GM12892 (cell line): ENCODE measurements around the gene CDH4.

Source experiments
- POLR2A ChIP-seq: IDR thresholded peaks from 2 replicates; pipeline ENCODE4 v1.6.1; 2011; ENCODE audit warnings: low read depth, low read length, control low read depth
- POLR2AphosphoS5 ChIP-seq: IDR thresholded peaks from 2 replicates; pipeline ENCODE4 v1.6.1; 2011; ENCODE audit warnings: low read depth, low read length, control low read depth
- TAF1 ChIP-seq: IDR thresholded peaks from 2 replicates; pipeline ENCODE4 v1.6.1; 2011; ENCODE audit warnings: low read depth, mild to moderate bottlenecking, control low read depth, low read length, borderline replicate concordance

DNA sequence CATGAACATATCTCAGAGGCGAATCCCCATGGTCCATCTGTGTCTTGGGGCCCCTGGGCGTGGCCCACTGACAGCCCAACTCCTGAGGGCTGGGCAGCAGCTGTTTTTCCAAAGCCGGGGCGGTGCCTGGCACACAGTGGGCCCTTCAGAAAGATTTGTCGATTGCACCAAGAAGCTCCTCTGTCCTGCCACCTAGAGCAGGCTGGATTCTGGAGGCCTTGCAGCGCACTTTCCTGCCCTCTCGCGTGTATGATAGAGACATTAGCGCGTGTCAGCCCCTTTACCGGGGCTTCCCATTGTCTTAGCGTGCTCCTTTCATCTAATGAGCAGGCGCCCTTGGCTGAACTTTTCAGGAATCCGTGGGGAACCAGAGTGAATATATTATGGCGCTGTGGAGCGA, 45.4 kb downstream of the CDH4 start:
- TF ChIP-seq POLR2AphosphoS5, result no peak
- no peak for TF ChIP-seq TAF1
- TF ChIP-seq POLR2A, result no peak
